HepG2 (cell line): ENCODE measurements around the gene PXDC1. TPM values are rescaled to one million over a fixed set of nuclear protein-coding genes. Genes with fewer than 3 reads are reported as not detected.

Experiments
- EHMT2 ChIP-seq: fragments of 200-600 bp; sonication (generic); IDR thresholded peaks from 2 replicates; pipeline ENCODE4 v1.7.0; 2017; ENCODE audit warnings: antibody characterized with exemption, low read depth, low read length, borderline replicate concordance
- HIC2 ChIP-seq: sonication (generic); formaldehyde crosslinking; IDR thresholded peaks from 2 replicates; pipeline ENCODE4 v1.9.0; 2022; ENCODE audit warnings: low read depth, missing genetic modification reagents
- HOXA9 ChIP-seq: sonication (generic); formaldehyde crosslinking; IDR thresholded peaks from 2 replicates; pipeline ENCODE4 v1.8.1; 2022; ENCODE audit warnings: missing genetic modification reagents, mild to moderate bottlenecking, moderate library complexity, borderline replicate concordance
- IKZF4 ChIP-seq: sonication (generic); formaldehyde crosslinking; IDR thresholded peaks from 2 replicates; pipeline ENCODE4 v1.5.1; 2020; ENCODE audit warnings: borderline replicate concordance, mild to moderate bottlenecking, low read depth, missing genetic modification reagents; ENCODE audit errors: not compliant biosample characterization
- MIER3 ChIP-seq: IDR thresholded peaks from 2 replicates; pipeline ENCODE4 v1.6.1; 2016; ENCODE audit warnings: missing compliant biosample characterization, borderline replicate concordance
- RFX5 ChIP-seq: IDR thresholded peaks from 2 replicates; pipeline ENCODE4 v1.6.1; 2011; ENCODE audit warnings: low read depth, low read length, improper control_type of control experiment
- RFXANK ChIP-seq: IDR thresholded peaks from 2 replicates; pipeline ENCODE4 v1.6.1; 2016
- RFXAP ChIP-seq: sonication (generic); formaldehyde crosslinking; IDR thresholded peaks from 2 replicates; pipeline ENCODE4 v1.4.0; 2020; ENCODE audit warnings: missing genetic modification reagents, borderline replicate concordance
- SNAPC5 ChIP-seq: sonication (generic); formaldehyde crosslinking; IDR thresholded peaks from 2 replicates; pipeline ENCODE4 v1.8.1; 2023; ENCODE audit warnings: mild to moderate bottlenecking, missing genetic modification reagents, borderline replicate concordance
- THAP8 ChIP-seq: sonication (generic); formaldehyde crosslinking; IDR thresholded peaks from 2 replicates; pipeline ENCODE4 v1.5.1; 2020; ENCODE audit warnings: missing genetic modification reagents, mild to moderate bottlenecking, borderline replicate concordance
- TMF1 ChIP-seq: sonication (generic); formaldehyde crosslinking; IDR thresholded peaks from 2 replicates; pipeline ENCODE4 v1.8.1; 2022; ENCODE audit warnings: low read depth, missing genetic modification reagents
- U2AF2 ChIP-seq: fragments of 200-400 bp; formaldehyde crosslinking; IDR thresholded peaks from 2 replicates; pipeline ENCODE4 v1.6.1; 2017; ENCODE audit warnings: low read depth, mild to moderate bottlenecking, low read length
- ZBTB39 ChIP-seq: sonication (generic); formaldehyde crosslinking; IDR thresholded peaks from 2 replicates; pipeline ENCODE4 v1.5.0; 2020; ENCODE audit warnings: missing genetic modification reagents
- ZNF337 ChIP-seq: sonication (generic); formaldehyde crosslinking; IDR thresholded peaks from 2 replicates; pipeline ENCODE4 v1.5.1; 2020; ENCODE audit warnings: missing genetic modification reagents, low read depth, mild to moderate bottlenecking, borderline replicate concordance
- ZNF572 ChIP-seq: sonication (generic); formaldehyde crosslinking; IDR thresholded peaks from 2 replicates; pipeline ENCODE4 v1.5.1; 2020; ENCODE audit warnings: mild to moderate bottlenecking, missing genetic modification reagents
- polyA plus RNA-seq, 8 experiments: library from polyadenylated mRNA; depleted of rRNA in 3 of 8; stranded (reverse) in 7 of 8; unstranded in 1 of 8; fragments of >200 nt; fragmentation: Illumina TruSeq in 4 of 8; extraction: Trizol in 4 of 8; gene quantifications; 2 replicates each; pipeline versions ENCODE4 v1.2.1 to v1.2.3, GENCODE V29; 2011 to 2016; ENCODE audit warnings: low read depth in 4 of 8, missing spikeins in 1 of 8, mixed read lengths in 1 of 8; ENCODE audit not compliant: insufficient read depth in 1 of 8
- total RNA-seq, 5 experiments: library from RNA; depleted of rRNA; stranded (reverse); fragments of >200 nt; fragmentation: Illumina TruSeq; extraction: Trizol; gene quantifications; 2 replicates each; pipeline ENCODE4 v1.2.3, GENCODE V29; 2016; ENCODE audit warnings: low read depth in 1 of 5
- TF ChIP-seq, protein P1 (sequence below): sonication (generic); formaldehyde crosslinking; IDR thresholded peaks from 2 replicates; pipeline ENCODE4 v1.4.0; 2020; ENCODE audit warnings: mild to moderate bottlenecking, missing genetic modification reagents
- TF ChIP-seq, protein P2 (sequence below): sonication (generic); formaldehyde crosslinking; IDR thresholded peaks from 2 replicates; pipeline ENCODE4 v1.8.0; 2023; ENCODE audit warnings: mild to moderate bottlenecking, missing genetic modification reagents
- TF ChIP-seq, protein P3 (sequence below): sonication (generic); formaldehyde crosslinking; IDR thresholded peaks from 2 replicates; pipeline ENCODE4 v1.4.0; 2020; ENCODE audit warnings: missing genetic modification reagents, borderline replicate concordance

Gene PXDC1
- total and polyA plus RNA-seq, 2 of the 13 experiments (the other 11 are each of a cell fraction or from before 2014, with no cell fraction given), result 32.4 to 34.7 TPM

GRCh38 chr6:3742426-3743344, 8.8 kb downstream of the PXDC1 start (continued):
- TF ChIP-seq SNAPC5 (CRISPR knock-in tag) (no peak; the same call in 1 of the 2 replicates), TMF1 (CRISPR knock-in tag) (no peak), RFXANK (CRISPR knock-in tag) (no peak), MIER3 (peak; percentile 35; the same call in 1 of the 2 replicates), U2AF2 (no peak), RFX5 (no peak), ZBTB39 (CRISPR knock-in tag) (no peak), RFXAP (CRISPR knock-in tag) (peak; percentile 47; the same call in 1 of the 2 replicates), ZNF337 (CRISPR knock-in tag) (0 out of 2 replicates have a peak, but pooled peaks have one; percentile 17), EHMT2 (no peak), IKZF4 (CRISPR knock-in tag) (no peak), THAP8 (no peak), HOXA9 (CRISPR knock-in tag) (no peak), HIC2 (peak; percentile 49; the same call in 1 of the 2 replicates), ZNF572 (CRISPR knock-in tag) (no peak; the same call in 1 of the 2 replicates)
- TF ChIP-seq, protein P1, sequence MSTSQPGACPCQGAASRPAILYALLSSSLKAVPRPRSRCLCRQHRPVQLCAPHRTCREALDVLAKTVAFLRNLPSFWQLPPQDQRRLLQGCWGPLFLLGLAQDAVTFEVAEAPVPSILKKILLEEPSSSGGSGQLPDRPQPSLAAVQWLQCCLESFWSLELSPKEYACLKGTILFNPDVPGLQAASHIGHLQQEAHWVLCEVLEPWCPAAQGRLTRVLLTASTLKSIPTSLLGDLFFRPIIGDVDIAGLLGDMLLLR, result no peak
- TF ChIP-seq, protein P2, sequence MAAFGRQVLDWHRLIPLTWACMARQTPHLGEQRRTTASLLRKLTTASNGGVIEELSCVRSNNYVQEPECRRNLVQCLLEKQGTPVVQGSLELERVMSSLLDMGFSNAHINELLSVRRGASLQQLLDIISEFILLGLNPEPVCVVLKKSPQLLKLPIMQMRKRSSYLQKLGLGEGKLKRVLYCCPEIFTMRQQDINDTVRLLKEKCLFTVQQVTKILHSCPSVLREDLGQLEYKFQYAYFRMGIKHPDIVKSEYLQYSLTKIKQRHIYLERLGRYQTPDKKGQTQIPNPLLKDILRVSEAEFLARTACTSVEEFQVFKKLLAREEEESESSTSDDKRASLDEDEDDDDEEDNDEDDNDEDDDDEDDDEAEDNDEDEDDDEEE, result no peak; the same call in 1 of the 2 replicates
- TF ChIP-seq, protein P3, sequence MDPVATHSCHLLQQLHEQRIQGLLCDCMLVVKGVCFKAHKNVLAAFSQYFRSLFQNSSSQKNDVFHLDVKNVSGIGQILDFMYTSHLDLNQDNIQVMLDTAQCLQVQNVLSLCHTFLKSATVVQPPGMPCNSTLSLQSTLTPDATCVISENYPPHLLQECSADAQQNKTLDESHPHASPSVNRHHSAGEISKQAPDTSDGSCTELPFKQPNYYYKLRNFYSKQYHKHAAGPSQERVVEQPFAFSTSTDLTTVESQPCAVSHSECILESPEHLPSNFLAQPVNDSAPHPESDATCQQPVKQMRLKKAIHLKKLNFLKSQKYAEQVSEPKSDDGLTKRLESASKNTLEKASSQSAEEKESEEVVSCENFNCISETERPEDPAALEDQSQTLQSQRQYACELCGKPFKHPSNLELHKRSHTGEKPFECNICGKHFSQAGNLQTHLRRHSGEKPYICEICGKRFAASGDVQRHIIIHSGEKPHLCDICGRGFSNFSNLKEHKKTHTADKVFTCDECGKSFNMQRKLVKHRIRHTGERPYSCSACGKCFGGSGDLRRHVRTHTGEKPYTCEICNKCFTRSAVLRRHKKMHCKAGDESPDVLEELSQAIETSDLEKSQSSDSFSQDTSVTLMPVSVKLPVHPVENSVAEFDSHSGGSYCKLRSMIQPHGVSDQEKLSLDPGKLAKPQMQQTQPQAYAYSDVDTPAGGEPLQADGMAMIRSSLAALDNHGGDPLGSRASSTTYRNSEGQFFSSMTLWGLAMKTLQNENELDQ (CRISPR knock-in tag), result no peak
